Measurements from ENCODE around the gene MALT1.
A peak's percentile ranks its signal among the peaks of the same experiment; 100 is the strongest.

DNA sequence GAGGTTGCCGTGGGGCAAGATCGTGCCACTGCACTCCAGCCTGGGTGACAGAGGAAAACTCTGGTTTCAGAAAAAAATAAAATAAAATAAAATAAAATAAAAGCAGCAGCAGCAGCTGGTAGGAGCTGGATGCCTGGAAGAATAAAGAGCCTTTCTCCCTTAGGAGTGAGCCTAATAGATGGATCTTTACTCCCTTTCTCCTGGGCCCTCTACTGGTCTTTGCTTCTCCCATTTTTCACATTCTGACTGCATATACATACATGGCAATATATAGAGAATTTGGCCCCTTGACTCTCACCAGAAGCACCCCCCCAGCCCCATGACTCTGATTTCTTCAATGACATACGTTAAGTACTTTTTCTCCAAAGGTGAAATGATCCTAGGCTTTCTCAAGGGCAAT lies 9.8 kb upstream of the MALT1 start:
- TF ChIP-seq CTCF (IDR thresholded peaks at IDR 0.05; ENCODE audit: low read depth, low read length) (peak; percentile 48), EZH2phosphoT487 (IDR thresholded peaks at IDR 0.05; ENCODE audit: low read depth) (no peak)

Data from OCI-LY3 (cell line).